HepG2 (cell line): ENCODE data around the gene CASP4. TPM values are rescaled to one million over a fixed set of nuclear protein-coding genes. Genes with fewer than 3 reads are reported as not detected.
A peak's percentile ranks its signal among the peaks of the same experiment; 100 is the strongest.

Experiments
- ATAC-seq: fragments of 200-7000 bp; cut with Tn5 transposase; 3 replicates; pipeline ENCODE4 v1.9.1; 2020; ENCODE audit warnings: mild to moderate bottlenecking, moderate library complexity
- BruUV-seq: library from RNA; stranded (reverse); fragments of 400-500 nt; replicated peaks from 2 replicates; lab custom pipeline; 2021; lab: Mats Ljungman, UMichigan
- CTCF ChIA-PET: fragments of 300-600 bp; formaldehyde crosslinking; extraction: SDS; loops from one replicate; lab custom pipeline; 2021; ENCODE audit warnings: low total read pairs, inconsistent platforms, low intra/inter-chr PET ratio; lab: Yijun Ruan, JAX
- POLR2A ChIA-PET: fragments of 350-600 bp; sonication (Branson Sonifier 250); formaldehyde crosslinking; loops from one replicate; lab custom pipeline; 2020; ENCODE audit warnings: antibody characterized with exemption, inconsistent platforms; lab: Yijun Ruan, JAX
- DNase-seq: peaks from one replicate; pipeline ENCODE4 v3.0.0-alpha.2; 2015; ENCODE audit warnings: low spot score
- FAIRE-seq: peaks from 3 replicates; lab custom pipeline; 2011; peaks lifted over from hg19 to GRCh38; lab: Jason Lieb, UNC
- H2AFZ ChIP-seq: one replicate; pipeline ENCODE4 v1.6.1; 2011; ENCODE audit warnings: low read length, inconsistent platforms
- H3K27ac ChIP-seq: fragments of 300-600 bp; 3 replicates; pipeline ENCODE4 v1.8.0; 2011; ENCODE audit warnings: mixed run types, mild to moderate bottlenecking, mixed read lengths, low read length, inconsistent platforms; ENCODE audit not compliant: insufficient read depth; ENCODE audit errors: extremely low read length
- H3K27me3 ChIP-seq, 2 experiments: fragments of 200-600 bp in 1 of 2; 2 replicates in 1 of 2; 3 replicates in 1 of 2; pipeline versions ENCODE4 v1.6.0 to v1.8.0; 2011; ENCODE audit warnings: low read length in 2 of 2, mild to moderate bottlenecking in 2 of 2, moderate library complexity in 2 of 2, inconsistent platforms in 1 of 2; ENCODE audit not compliant: insufficient read depth in 2 of 2, control insufficient read depth in 1 of 2
- H3K36me3 ChIP-seq, 2 experiments: fragments of 200-600 bp in 1 of 2; replicated peaks in 1 of 2; 2 replicates in 1 of 2; 3 replicates in 1 of 2; pipeline versions ENCODE4 v1.5.1 to v1.8.0; 2011; ENCODE audit warnings: low read length in 2 of 2, inconsistent platforms in 1 of 2; ENCODE audit not compliant: insufficient read depth in 2 of 2, control insufficient read depth in 1 of 2
- H3K4me1 ChIP-seq: 2 replicates; pipeline ENCODE4 v1.5.1; 2012; ENCODE audit warnings: low read length, inconsistent platforms; ENCODE audit not compliant: insufficient read depth
- H3K4me2 ChIP-seq: 2 replicates; pipeline ENCODE4 v1.6.0; 2011; ENCODE audit warnings: low read depth, low read length, inconsistent platforms
- H3K4me3 ChIP-seq, 3 experiments: fragments of 200-600 bp in 1 of 3; sonication (generic), shearing (Covaris generic) in 1 of 3; replicated peaks in 1 of 3; 2 replicates each; pipeline ENCODE4 v1.5.1; 2011 to 2016; ENCODE audit warnings: low read length in 3 of 3, inconsistent platforms in 2 of 3, low read depth in 2 of 3, mild to moderate bottlenecking in 2 of 3, control low read depth in 1 of 3, mixed read lengths in 1 of 3; ENCODE audit not compliant: insufficient read depth in 1 of 3
- H3K79me2 ChIP-seq: one replicate; pipeline ENCODE4 v1.6.1; 2011; ENCODE audit warnings: low read length, inconsistent platforms; ENCODE audit not compliant: insufficient read depth
- H3K9ac ChIP-seq: 2 replicates; pipeline ENCODE4 v1.6.0; 2011; ENCODE audit warnings: mild to moderate bottlenecking, low read depth, low read length, inconsistent platforms; ENCODE audit not compliant: insufficient read depth
- H3K9me3 ChIP-seq: 2 replicates; pipeline ENCODE4 v1.5.1; 2012; ENCODE audit warnings: mild to moderate bottlenecking, low read length
- H4K20me1 ChIP-seq: 2 replicates; pipeline ENCODE4 v1.6.0; 2011; ENCODE audit warnings: inconsistent platforms, mild to moderate bottlenecking, low read length, moderate library complexity; ENCODE audit not compliant: insufficient read depth
- AKAP8 ChIP-seq: sonication (generic); formaldehyde crosslinking; IDR thresholded peaks from 2 replicates; pipeline ENCODE4 v1.5.1; 2020; ENCODE audit warnings: mild to moderate bottlenecking, missing genetic modification reagents
- ERF ChIP-seq: IDR thresholded peaks from 2 replicates; pipeline ENCODE4 v1.6.1; 2018; ENCODE audit warnings: missing biosample characterization, missing genetic modification reagents
- ESRRA ChIP-seq: sonication (generic); formaldehyde crosslinking; IDR thresholded peaks from 2 replicates; pipeline ENCODE4 v1.5.1; 2020; ENCODE audit warnings: mild to moderate bottlenecking, low read depth, missing genetic modification reagents
- ETV5 ChIP-seq: IDR thresholded peaks from 2 replicates; pipeline ENCODE4 v1.6.1; 2018; ENCODE audit warnings: missing biosample characterization, missing genetic modification reagents, inconsistent platforms, borderline replicate concordance
- GATAD2A ChIP-seq: IDR thresholded peaks from 2 replicates; pipeline ENCODE4 v1.6.1; 2016
- KLF6 ChIP-seq: IDR thresholded peaks from 2 replicates; pipeline ENCODE4 v1.8.0; 2016; ENCODE audit warnings: missing biosample characterization, missing genetic modification reagents
- PRMT3 ChIP-seq: sonication (generic); formaldehyde crosslinking; IDR thresholded peaks from 2 replicates; pipeline ENCODE4 v1.8.1; 2022; ENCODE audit warnings: low read depth, mild to moderate bottlenecking, moderate library complexity, missing genetic modification reagents, borderline replicate concordance
- SMC3 ChIP-seq: IDR thresholded peaks from 2 replicates; pipeline ENCODE4 v1.6.1; 2011; ENCODE audit warnings: low read length, improper control_type of control experiment
- SMYD3 ChIP-seq: sonication (generic); formaldehyde crosslinking; IDR thresholded peaks from 2 replicates; pipeline ENCODE4 v1.8.1; 2023; ENCODE audit warnings: mild to moderate bottlenecking, missing genetic modification reagents
- SOX5 ChIP-seq: IDR thresholded peaks from 2 replicates; pipeline ENCODE4 v1.6.1; 2016; ENCODE audit warnings: borderline replicate concordance
- STAG1 ChIP-seq: sonication (generic); formaldehyde crosslinking; IDR thresholded peaks from 2 replicates; pipeline ENCODE4 v1.4.0; 2020; ENCODE audit warnings: missing genetic modification reagents
- ZEB1 ChIP-seq: IDR thresholded peaks from 2 replicates; pipeline ENCODE4 v1.6.1; 2012; ENCODE audit warnings: mild to moderate bottlenecking, low read depth, inconsistent platforms; ENCODE audit not compliant: insufficient replicate concordance
- ZMYM4 ChIP-seq: sonication (generic); formaldehyde crosslinking; IDR thresholded peaks from 2 replicates; pipeline ENCODE4 v1.8.1; 2023; ENCODE audit warnings: mild to moderate bottlenecking, missing genetic modification reagents
- ZNF292 ChIP-seq: sonication (generic); formaldehyde crosslinking; IDR thresholded peaks from 2 replicates; pipeline ENCODE4 v1.8.1; 2022; ENCODE audit warnings: mild to moderate bottlenecking, low read depth, missing genetic modification reagents, borderline replicate concordance
- WGBS: methylation state at CpG from one replicate; pipeline ENCODE4 v1.1.6; 2017; ENCODE audit warnings: low lambda C conversion rate; 5-methylcytosine and 5-hydroxymethylcytosine counted together
- in situ Hi-C: cut with HindIII; loops from 2 replicates; pipeline ENCODE4 v1.10.0; 2017; ENCODE audit warnings: low pct_unique_long_range_greater_than_20kb; ENCODE audit not compliant: extremely low pct_ligation_motif_present
- intact Hi-C: fragments of 100-400 bp; cut with micrococcal nuclease; formaldehyde crosslinking; loops from one replicate; pipeline ENCODE4 v1.10.0; 2022; ENCODE audit not compliant: unreplicated experiment
- polyA plus RNA-seq, 8 experiments: library from polyadenylated mRNA; depleted of rRNA in 3 of 8; stranded (reverse) in 7 of 8; unstranded in 1 of 8; fragments of >200 nt; fragmentation: Illumina TruSeq in 4 of 8; extraction: Trizol in 4 of 8; gene quantifications; 2 replicates each; pipeline versions ENCODE4 v1.2.1 to v1.2.3, GENCODE V29; 2011 to 2016; ENCODE audit warnings: low read depth in 4 of 8, missing spikeins in 1 of 8, mixed read lengths in 1 of 8; ENCODE audit not compliant: insufficient read depth in 1 of 8
- total RNA-seq, 5 experiments: library from RNA; depleted of rRNA; stranded (reverse); fragments of >200 nt; fragmentation: Illumina TruSeq; extraction: Trizol; gene quantifications; 2 replicates each; pipeline ENCODE4 v1.2.3, GENCODE V29; 2016; ENCODE audit warnings: low read depth in 1 of 5
- TF ChIP-seq, protein P1 (sequence below): sonication (generic); formaldehyde crosslinking; IDR thresholded peaks from 2 replicates; pipeline ENCODE4 v1.4.0; 2020; ENCODE audit warnings: missing genetic modification reagents, borderline replicate concordance
- TF ChIP-seq, protein P2 (sequence below): sonication (generic); formaldehyde crosslinking; IDR thresholded peaks from 2 replicates; pipeline ENCODE4 v1.5.1; 2020; ENCODE audit warnings: mild to moderate bottlenecking, moderate library complexity, missing genetic modification reagents
- TF ChIP-seq, protein P3 (sequence below): sonication (generic); formaldehyde crosslinking; IDR thresholded peaks from 2 replicates; pipeline ENCODE4 v1.4.0; 2020; ENCODE audit warnings: missing genetic modification reagents

CASP4 gene
- total and polyA plus RNA-seq, 2 of the 13 experiments (the other 11 are each of a cell fraction or from before 2014, with no cell fraction given) = 56.4 to 69.8 TPM

DNA sequence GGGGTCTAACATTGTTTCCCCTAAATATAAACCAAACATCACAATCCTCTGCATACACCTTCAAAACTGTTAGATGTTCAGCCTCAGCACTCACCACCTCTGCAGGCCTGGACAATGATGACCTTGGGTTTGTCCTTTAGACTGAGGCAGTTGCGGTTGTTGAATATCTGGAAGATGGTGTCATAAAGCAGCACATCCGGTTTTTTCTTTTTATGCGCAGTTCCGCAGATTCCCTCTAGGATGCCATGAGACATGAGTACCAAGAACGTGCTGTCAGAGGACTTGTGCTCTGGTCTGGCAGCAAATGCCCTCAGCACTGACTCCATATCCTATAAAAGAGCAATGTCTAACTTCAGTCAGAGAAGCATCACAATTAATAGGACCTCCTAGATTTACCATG lies 31.8 kb upstream of the CASP4 start (continued):
- TF ChIP-seq ETV5 (CRISPR knock-in tag) (peak; percentile 29; the same call in 1 of the 2 replicates), ESRRA (CRISPR knock-in tag) (peak; percentile 70; the same call in 1 of the 2 replicates), GATAD2A (CRISPR knock-in tag) (peak; percentile 55; the same call in 1 of the 2 replicates), STAG1 (0 out of 2 replicates have a peak, but pooled peaks have one; percentile 11), SMYD3 (CRISPR knock-in tag) (no peak), PRMT3 (CRISPR knock-in tag) (no peak), ZMYM4 (CRISPR knock-in tag) (peak; percentile 29; the same call in 1 of the 2 replicates), SMC3 (peak; percentile 20; the same call in 1 of the 2 replicates)

DNA sequence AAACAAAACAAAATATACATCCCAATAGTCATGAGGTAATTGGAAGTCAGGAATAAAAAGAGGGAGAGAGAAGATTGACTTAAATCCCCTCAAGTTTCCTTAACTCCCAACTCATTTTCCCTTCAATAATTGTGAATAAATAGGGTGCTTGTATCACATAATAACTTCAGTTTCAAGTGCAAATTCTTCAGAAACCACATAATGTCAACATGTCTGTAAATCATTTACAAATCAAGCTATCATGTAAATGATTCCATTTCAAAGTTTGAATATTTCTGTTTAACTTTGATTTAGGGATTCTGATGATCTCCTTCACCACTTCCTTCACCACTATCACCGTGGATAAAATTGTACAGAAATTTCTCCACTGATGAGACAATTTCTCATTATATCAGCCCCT lies 31.3 kb upstream of the CASP4 start:
- FAIRE-seq (no peak), DNase-seq (no peak), ATAC-seq (no peak)
- no peak overlapping the region for H3K9ac ChIP-seq
- no peak overlapping the region for H3K27ac ChIP-seq
- H3K36me3 ChIP-seq = no peaks in the 10 kb centered on the region
- H3K4me2 ChIP-seq = no peak overlapping the region
- no peak overlapping the region for H2AFZ ChIP-seq
- H4K20me1 ChIP-seq = no peaks in the 10 kb centered on the region
- BruUV-seq = no TSS peak
- no peaks in the 10 kb centered on the region for H3K9me3 ChIP-seq
- H3K27me3 ChIP-seq = no peaks in the 10 kb centered on the region
- no peaks in the 10 kb centered on the region for H3K79me2 ChIP-seq
- CTCF ChIA-PET = no interaction called here
- POLR2A ChIA-PET = no interaction called here
- intact Hi-C loops = loop anchor here (5.0 kb wide), 2 partner anchors 48 to 133 kb away; partner anchors contain the start of gene CARD16
- H3K4me3 ChIP-seq = no peak overlapping the region
- H3K4me1 ChIP-seq = peaks cover 45% of the 10 kb centered on the region
- in situ Hi-C loops = no loop called here
- 50% methylated on average over 1 of the region's 1 CpG for WGBS
- TF ChIP-seq AKAP8 (CRISPR knock-in tag) = no peak
- TF ChIP-seq, protein P1, sequence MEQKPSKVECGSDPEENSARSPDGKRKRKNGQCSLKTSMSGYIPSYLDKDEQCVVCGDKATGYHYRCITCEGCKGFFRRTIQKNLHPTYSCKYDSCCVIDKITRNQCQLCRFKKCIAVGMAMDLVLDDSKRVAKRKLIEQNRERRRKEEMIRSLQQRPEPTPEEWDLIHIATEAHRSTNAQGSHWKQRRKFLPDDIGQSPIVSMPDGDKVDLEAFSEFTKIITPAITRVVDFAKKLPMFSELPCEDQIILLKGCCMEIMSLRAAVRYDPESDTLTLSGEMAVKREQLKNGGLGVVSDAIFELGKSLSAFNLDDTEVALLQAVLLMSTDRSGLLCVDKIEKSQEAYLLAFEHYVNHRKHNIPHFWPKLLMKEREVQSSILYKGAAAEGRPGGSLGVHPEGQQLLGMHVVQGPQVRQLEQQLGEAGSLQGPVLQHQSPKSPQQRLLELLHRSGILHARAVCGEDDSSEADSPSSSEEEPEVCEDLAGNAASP (CRISPR knock-in tag) = no peak
- no peak for TF ChIP-seq ERF
- TF ChIP-seq KLF6 = no peak
- TF ChIP-seq, protein P2, sequence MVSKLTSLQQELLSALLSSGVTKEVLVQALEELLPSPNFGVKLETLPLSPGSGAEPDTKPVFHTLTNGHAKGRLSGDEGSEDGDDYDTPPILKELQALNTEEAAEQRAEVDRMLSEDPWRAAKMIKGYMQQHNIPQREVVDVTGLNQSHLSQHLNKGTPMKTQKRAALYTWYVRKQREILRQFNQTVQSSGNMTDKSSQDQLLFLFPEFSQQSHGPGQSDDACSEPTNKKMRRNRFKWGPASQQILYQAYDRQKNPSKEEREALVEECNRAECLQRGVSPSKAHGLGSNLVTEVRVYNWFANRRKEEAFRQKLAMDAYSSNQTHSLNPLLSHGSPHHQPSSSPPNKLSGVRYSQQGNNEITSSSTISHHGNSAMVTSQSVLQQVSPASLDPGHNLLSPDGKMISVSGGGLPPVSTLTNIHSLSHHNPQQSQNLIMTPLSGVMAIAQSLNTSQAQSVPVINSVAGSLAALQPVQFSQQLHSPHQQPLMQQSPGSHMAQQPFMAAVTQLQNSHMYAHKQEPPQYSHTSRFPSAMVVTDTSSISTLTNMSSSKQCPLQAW (CRISPR knock-in tag) = no peak
- TF ChIP-seq SOX5 (CRISPR knock-in tag) = no peak
- no peak for TF ChIP-seq ZNF292 (CRISPR knock-in tag)
- no peak for TF ChIP-seq ZEB1
- TF ChIP-seq, protein P3, sequence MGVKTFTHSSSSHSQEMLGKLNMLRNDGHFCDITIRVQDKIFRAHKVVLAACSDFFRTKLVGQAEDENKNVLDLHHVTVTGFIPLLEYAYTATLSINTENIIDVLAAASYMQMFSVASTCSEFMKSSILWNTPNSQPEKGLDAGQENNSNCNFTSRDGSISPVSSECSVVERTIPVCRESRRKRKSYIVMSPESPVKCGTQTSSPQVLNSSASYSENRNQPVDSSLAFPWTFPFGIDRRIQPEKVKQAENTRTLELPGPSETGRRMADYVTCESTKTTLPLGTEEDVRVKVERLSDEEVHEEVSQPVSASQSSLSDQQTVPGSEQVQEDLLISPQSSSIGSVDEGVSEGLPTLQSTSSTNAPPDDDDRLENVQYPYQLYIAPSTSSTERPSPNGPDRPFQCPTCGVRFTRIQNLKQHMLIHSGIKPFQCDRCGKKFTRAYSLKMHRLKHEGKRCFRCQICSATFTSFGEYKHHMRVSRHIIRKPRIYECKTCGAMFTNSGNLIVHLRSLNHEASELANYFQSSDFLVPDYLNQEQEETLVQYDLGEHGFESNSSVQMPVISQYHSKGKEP = no peak
